H9 (cell line): ENCODE measurements around the gene PET100. TPM values are rescaled to one million over a fixed set of nuclear protein-coding genes. Genes with fewer than 3 reads are reported as not detected.

ENCODE experiments used
- DNase-seq: peaks from one replicate; pipeline ENCODE4 v3.0.0-alpha.2; 2017
- H2AFZ ChIP-seq: one replicate; pipeline ENCODE4 v1.6.1; 2013; ENCODE audit warnings: mild to moderate bottlenecking, low read length, control low read depth, moderate library complexity
- H2AK5ac ChIP-seq: 2 replicates; pipeline ENCODE4 v1.6.1; 2013; ENCODE audit warnings: low read length, control low read depth, mixed read lengths; ENCODE audit not compliant: insufficient read length
- H2BK120ac ChIP-seq: one replicate; pipeline ENCODE4 v1.6.1; 2013; ENCODE audit warnings: low read depth, mild to moderate bottlenecking, low read length, control low read depth, inconsistent platforms; ENCODE audit not compliant: poor library complexity, severe bottlenecking
- H2BK12ac ChIP-seq: 2 replicates; pipeline ENCODE4 v1.6.1; 2013; ENCODE audit warnings: low read length, control low read depth, mixed read lengths, low read depth; ENCODE audit not compliant: insufficient read length
- H2BK15ac ChIP-seq: 2 replicates; pipeline ENCODE4 v1.6.1; 2013; ENCODE audit warnings: low read depth, low read length, control low read depth
- H2BK20ac ChIP-seq: one replicate; pipeline ENCODE4 v1.6.1; 2013; ENCODE audit warnings: low read depth, mild to moderate bottlenecking, low read length, control low read depth, inconsistent platforms; ENCODE audit not compliant: poor library complexity, severe bottlenecking
- H2BK5ac ChIP-seq: 2 replicates; pipeline ENCODE4 v1.6.1; 2013; ENCODE audit warnings: low read length, control low read depth, mixed read lengths; ENCODE audit not compliant: insufficient read length
- H3K14ac ChIP-seq: 2 replicates; pipeline ENCODE4 v1.6.1; 2013; ENCODE audit warnings: low read length, control low read depth; ENCODE audit not compliant: insufficient read depth
- H3K18ac ChIP-seq: 2 replicates; pipeline ENCODE4 v1.6.1; 2013; ENCODE audit warnings: low read depth, mild to moderate bottlenecking, mixed read lengths, low read length, control low read depth; ENCODE audit not compliant: insufficient read length
- H3K23ac ChIP-seq: 2 replicates; pipeline ENCODE4 v1.6.1; 2013; ENCODE audit warnings: low read length, control low read depth, mixed read lengths, low read depth; ENCODE audit not compliant: insufficient read length
- H3K23me2 ChIP-seq: 2 replicates; pipeline ENCODE4 v1.6.1; 2013; ENCODE audit warnings: low read depth, mild to moderate bottlenecking, mixed read lengths, low read length, control low read depth; ENCODE audit not compliant: insufficient read length, poor library complexity, severe bottlenecking
- H3K27ac ChIP-seq: 2 replicates; pipeline ENCODE4 v1.5.1; 2013; ENCODE audit warnings: low read length, control low read depth, mixed read lengths, low read depth; ENCODE audit not compliant: insufficient read length
- H3K27me3 ChIP-seq: 2 replicates; pipeline ENCODE4 v1.6.1; 2013; ENCODE audit warnings: low read length, control low read depth, inconsistent platforms; ENCODE audit not compliant: insufficient read depth
- H3K4ac ChIP-seq: 2 replicates; pipeline ENCODE4 v1.6.1; 2013; ENCODE audit warnings: low read depth, mild to moderate bottlenecking, control low read depth, inconsistent platforms, low read length, moderate library complexity
- H3K4me1 ChIP-seq: 2 replicates; pipeline ENCODE4 v1.6.1; 2013; ENCODE audit warnings: low read length, control low read depth, inconsistent platforms; ENCODE audit not compliant: insufficient read depth
- H3K4me2 ChIP-seq: 2 replicates; pipeline ENCODE4 v1.6.1; 2013; ENCODE audit warnings: low read length, control low read depth, mixed read lengths; ENCODE audit not compliant: insufficient read length, insufficient read depth
- H3K56ac ChIP-seq: 2 replicates; pipeline ENCODE4 v1.6.1; 2013; ENCODE audit warnings: low read depth, mild to moderate bottlenecking, mixed read lengths, low read length, control low read depth; ENCODE audit not compliant: insufficient read length
- H3K79me1 ChIP-seq: 2 replicates; pipeline ENCODE4 v1.6.1; 2013; ENCODE audit warnings: low read depth, mild to moderate bottlenecking, moderate library complexity, low read length, control low read depth, inconsistent platforms; ENCODE audit not compliant: insufficient read depth, poor library complexity, severe bottlenecking
- H3K79me2 ChIP-seq: 2 replicates; pipeline ENCODE4 v1.6.1; 2013; ENCODE audit warnings: low read length, control low read depth, inconsistent platforms; ENCODE audit not compliant: insufficient read depth
- H3K9ac ChIP-seq: 2 replicates; pipeline ENCODE4 v1.6.1; 2013; ENCODE audit warnings: low read length, control low read depth, mixed read lengths; ENCODE audit not compliant: insufficient read length; ENCODE audit errors: extremely low read depth
- H3K9me3 ChIP-seq: one replicate; pipeline ENCODE4 v1.6.1; 2013; ENCODE audit warnings: low read depth, low read length, inconsistent platforms; ENCODE audit not compliant: control insufficient read depth
- H3T11ph ChIP-seq: one replicate; pipeline ENCODE4 v1.6.1; 2013; ENCODE audit warnings: mild to moderate bottlenecking, low read length, control low read depth, inconsistent platforms
- H4K20me1 ChIP-seq: one replicate; pipeline ENCODE4 v1.6.1; 2013; ENCODE audit not compliant: control insufficient read depth, insufficient read length, insufficient read depth
- H4K5ac ChIP-seq: 2 replicates; pipeline ENCODE4 v1.6.1; 2013; ENCODE audit warnings: low read depth, mild to moderate bottlenecking, mixed read lengths, low read length, control low read depth; ENCODE audit not compliant: insufficient read length
- H4K8ac ChIP-seq: replicated peaks from 2 replicates; pipeline ENCODE4 v1.6.1; 2013; ENCODE audit warnings: low read length, control low read depth, mixed read lengths, low read depth; ENCODE audit not compliant: insufficient read length
- H4K91ac ChIP-seq: 2 replicates; pipeline ENCODE4 v1.6.1; 2013; ENCODE audit warnings: low read depth, mild to moderate bottlenecking, moderate library complexity, mixed read lengths, low read length, control low read depth; ENCODE audit not compliant: insufficient read length
- H3K27ac Mint-ChIP-seq, 3 experiments: 2 replicates in 2 of 3; 3 replicates in 1 of 3; pipeline ENCODE4 v1.8.0; 2020 to 2021; ENCODE audit warnings: mixed read lengths in 3 of 3, mild to moderate bottlenecking in 1 of 3, moderate library complexity in 1 of 3
- H3K27me3 Mint-ChIP-seq: 2 replicates; pipeline ENCODE4 v1.8.0; 2021; ENCODE audit warnings: low read depth, mild to moderate bottlenecking, moderate library complexity, mixed read lengths
- H3K36me3 Mint-ChIP-seq, 3 experiments: 2 replicates in 2 of 3; 3 replicates in 1 of 3; pipeline ENCODE4 v1.8.0; 2020 to 2021; ENCODE audit warnings: low read depth in 3 of 3, mixed read lengths in 3 of 3; ENCODE audit not compliant: insufficient read depth in 1 of 3
- H3K4me1 Mint-ChIP-seq, 2 experiments: 2 replicates each; pipeline ENCODE4 v1.8.0; 2020; ENCODE audit warnings: mixed read lengths in 2 of 2
- H3K4me3 Mint-ChIP-seq, 2 experiments: 2 replicates in 1 of 2; 3 replicates in 1 of 2; pipeline ENCODE4 v1.8.0; 2020 to 2021; ENCODE audit warnings: mild to moderate bottlenecking in 2 of 2, mixed read lengths in 2 of 2, moderate library complexity in 1 of 2
- H3K9me3 Mint-ChIP-seq, 2 experiments: 2 replicates in 1 of 2; 3 replicates in 1 of 2; pipeline ENCODE4 v1.8.0; 2020; ENCODE audit warnings: mild to moderate bottlenecking in 2 of 2, mixed read lengths in 2 of 2, moderate library complexity in 1 of 2
- CTCF ChIP-seq: fragments of 200-600 bp; sonication (generic); conservative IDR thresholded peaks from 3 replicates; pipeline ENCODE4 v1.8.0; 2021; ENCODE audit warnings: antibody characterized with exemption, mild to moderate bottlenecking
- WGBS: extraction: QIAGEN DNeasy Blood & Tissue Kit; methylation state at CpG from one replicate; pipeline ENCODE4 v1.1.7; 2013; ENCODE audit warnings: missing lambda C conversion rate, low lambda C conversion rate, mixed read lengths; ENCODE audit not compliant: insufficient read length; ENCODE audit errors: extremely low coverage; 5-methylcytosine and 5-hydroxymethylcytosine counted together
- total RNA-seq: library from RNA; stranded (reverse); gene quantifications from 2 replicates; pipeline ENCODE4 v1.2.1, GENCODE V29; 2021

The PET100 gene
- total RNA-seq, 1 experiment from 2014 or later, result 129 TPM

- no peak overlapping the region for H3K4ac ChIP-seq
- TF ChIP-seq CTCF, result no peak
- WGBS, result no CpG with 5 or more reads among the region's 11 CpGs
- H3K4me1 ChIP-seq, result no peaks in the 10 kb centered on the region
- H2BK120ac ChIP-seq, result no peak overlapping the region
- no peaks in the 10 kb centered on the region; a peak in 1 of 5 replicates for H3K9me3 Mint-ChIP-seq
- DNase-seq, result no peak
- H4K91ac ChIP-seq, result no peak overlapping the region
- no peaks in the 10 kb centered on the region for H3K9me3 ChIP-seq
- H2BK15ac ChIP-seq, result no peak overlapping the region
- H4K5ac ChIP-seq, result no peak overlapping the region
- H3K4me3 Mint-ChIP-seq, result no peak overlapping the region
- H2AFZ ChIP-seq, result no peak overlapping the region
- H3K79me2 ChIP-seq, result no peaks in the 10 kb centered on the region
- no peak overlapping the region for H3K9ac ChIP-seq
- H3K27ac ChIP-seq, result no peak overlapping the region
- no peak overlapping the region for H3K27ac Mint-ChIP-seq
- no peak overlapping the region for H4K8ac ChIP-seq
- H3K23ac ChIP-seq, result no peak overlapping the region
- no peak overlapping the region for H2BK5ac ChIP-seq
- no peaks in the 10 kb centered on the region for H3K23me2 ChIP-seq
- no peak overlapping the region for H3K4me2 ChIP-seq
- no peak overlapping the region for H2AK5ac ChIP-seq
- no peaks in the 10 kb centered on the region for H4K20me1 ChIP-seq
- no peak overlapping the region for H3K18ac ChIP-seq
- no peak overlapping the region for H3T11ph ChIP-seq
- no peak overlapping the region for H3K56ac ChIP-seq
- no peak overlapping the region for H3K14ac ChIP-seq
- peaks cover 10% of the 10 kb centered on the region for H3K27me3 Mint-ChIP-seq
- H3K36me3 Mint-ChIP-seq, result peaks cover 9 to 26% (median 17%) of the 10 kb centered on the region in 3 experiments
- no peak overlapping the region for H2BK12ac ChIP-seq
- no peak overlapping the region for H2BK20ac ChIP-seq
- H3K79me1 ChIP-seq, result no peaks in the 10 kb centered on the region
- H3K27me3 ChIP-seq, result peaks cover 7% of the 10 kb centered on the region; the same call in 1 of the 2 replicates
- peaks cover 0 to 11% of the 10 kb centered on the region in 2 experiments; a peak in 2 of 4 replicates for H3K4me1 Mint-ChIP-seq
These were observed 11.2 kb downstream of the PET100 start for GRCh38 chr19:7640803-7641202.
